Stimulated activated CD8-positive, alpha-beta memory T cell treated with anti-CD3 and anti-CD28 coated beads, Interleukin-4, amount 100 ng/mL, for 4 hours (primary cell): ENCODE data around the gene SETDB1.
"Not testable (repeated sequence)": the region's sequence is repeated elsewhere in the genome, so short reads cannot be mapped to it uniquely, and the experiment has no call there.

Source experiments
- DNase-seq, 2 donors: peaks; one replicate each; pipeline ENCODE4 v3.0.0-alpha.2; 2020; ENCODE audit warnings: low read depth in 2 of 2, low spot score in 1 of 2

The SETDB1 gene

DNA sequence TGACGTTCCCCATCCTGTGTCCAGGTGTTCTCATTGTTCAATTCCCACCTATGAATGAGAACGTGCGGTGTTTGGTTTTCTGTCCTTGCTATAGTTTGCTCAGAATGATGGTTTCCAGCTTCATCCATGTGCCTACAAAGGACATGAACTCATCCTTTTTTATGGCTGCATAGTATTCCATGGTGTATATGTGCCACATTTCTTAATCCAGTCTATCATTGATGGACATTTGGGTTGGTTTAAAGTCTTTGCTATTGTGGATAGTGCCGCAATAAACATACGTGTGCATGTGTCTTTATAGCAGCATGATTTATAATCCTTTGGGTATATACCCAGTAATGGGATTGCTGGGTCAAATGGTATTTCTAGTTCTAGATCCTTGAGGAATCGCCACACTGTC is 2.6 kb downstream of the SETDB1 start:
- DNase-seq: not testable (repeated sequence)

DNA sequence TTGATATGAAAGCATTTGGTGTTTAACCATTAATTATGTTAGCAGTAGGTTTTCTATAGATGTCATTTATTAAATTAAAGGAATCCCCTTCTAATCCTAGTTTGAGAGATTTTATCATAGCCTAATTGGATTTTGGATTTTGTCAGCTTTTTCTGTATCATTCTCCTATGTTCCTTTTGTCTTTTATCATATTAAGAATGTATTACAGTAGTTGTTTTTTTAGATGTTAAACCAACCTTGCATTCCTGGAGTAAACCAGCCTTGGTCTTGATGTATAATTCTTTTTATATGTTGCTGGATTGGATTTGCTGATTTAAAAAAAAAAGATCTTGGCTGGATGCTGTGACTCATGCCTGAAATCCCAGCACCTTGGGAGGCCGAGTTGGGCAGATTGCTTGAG is 5.6 kb downstream of the SETDB1 start:
- no peak for DNase-seq

DNA sequence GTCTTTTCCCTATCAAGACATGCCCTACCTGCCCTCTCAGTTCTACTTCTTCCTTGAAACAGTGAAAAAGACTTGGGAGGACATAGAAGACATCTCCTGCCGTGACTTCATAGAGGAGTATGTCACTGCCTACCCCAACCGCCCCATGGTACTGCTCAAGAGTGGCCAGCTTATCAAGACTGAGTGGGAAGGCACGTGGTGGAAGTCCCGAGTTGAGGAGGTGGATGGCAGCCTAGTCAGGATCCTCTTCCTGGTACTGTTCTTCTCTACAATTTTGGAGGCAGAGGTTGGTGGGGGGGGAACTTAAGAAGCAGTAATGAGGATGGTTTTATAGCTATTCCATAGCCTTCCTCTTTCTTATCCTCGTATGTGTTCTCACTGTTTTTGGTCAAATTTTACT is 18.7 kb downstream of the SETDB1 start:
- DNase-seq: no peak

GRCh38 chr1:150954708-150955107 is 28.5 kb downstream of the SETDB1 start:
- DNase-seq: no peak

DNA sequence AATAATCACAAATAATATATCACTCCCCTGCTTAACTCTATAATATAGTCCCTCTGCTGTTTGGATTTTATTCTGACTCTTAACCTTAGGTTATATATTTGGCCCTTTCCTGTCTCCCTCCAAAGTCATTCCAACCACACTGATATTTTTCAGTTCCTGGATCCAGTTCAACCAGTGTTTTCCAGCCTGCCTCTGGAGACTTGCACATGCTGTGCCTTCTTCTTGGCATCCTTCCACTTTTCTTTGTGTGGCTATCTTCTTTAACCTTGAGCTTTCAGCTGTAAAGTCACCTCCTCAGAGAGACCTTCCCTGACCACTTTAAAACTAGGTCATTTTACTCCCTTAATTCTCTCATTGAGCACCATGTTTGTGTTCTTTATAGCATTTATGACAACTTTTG is 29.1 kb downstream of the SETDB1 start:
- no peak for DNase-seq

GRCh38 chr1:150957666-150958065 is 31.5 kb downstream of the SETDB1 start:
- no peak for DNase-seq

DNA sequence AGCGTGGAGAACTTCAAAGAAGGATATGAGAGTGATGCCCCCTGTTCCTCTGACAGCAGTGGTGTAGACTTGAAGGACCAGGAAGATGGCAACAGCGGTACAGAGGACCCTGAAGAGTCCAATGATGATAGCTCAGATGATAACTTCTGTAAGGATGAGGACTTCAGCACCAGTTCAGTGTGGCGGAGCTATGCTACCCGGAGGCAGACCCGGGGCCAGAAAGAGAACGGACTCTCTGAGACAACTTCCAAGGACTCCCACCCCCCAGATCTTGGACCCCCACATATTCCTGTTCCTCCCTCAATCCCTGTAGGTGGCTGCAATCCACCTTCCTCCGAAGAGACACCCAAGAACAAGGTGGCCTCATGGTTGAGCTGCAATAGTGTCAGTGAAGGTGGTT is 34.5 kb downstream of the SETDB1 start:
- DNase-seq: no peak

GRCh38 chr1:150961756-150962155 is 35.6 kb downstream of the SETDB1 start:
- no peak for DNase-seq

DNA sequence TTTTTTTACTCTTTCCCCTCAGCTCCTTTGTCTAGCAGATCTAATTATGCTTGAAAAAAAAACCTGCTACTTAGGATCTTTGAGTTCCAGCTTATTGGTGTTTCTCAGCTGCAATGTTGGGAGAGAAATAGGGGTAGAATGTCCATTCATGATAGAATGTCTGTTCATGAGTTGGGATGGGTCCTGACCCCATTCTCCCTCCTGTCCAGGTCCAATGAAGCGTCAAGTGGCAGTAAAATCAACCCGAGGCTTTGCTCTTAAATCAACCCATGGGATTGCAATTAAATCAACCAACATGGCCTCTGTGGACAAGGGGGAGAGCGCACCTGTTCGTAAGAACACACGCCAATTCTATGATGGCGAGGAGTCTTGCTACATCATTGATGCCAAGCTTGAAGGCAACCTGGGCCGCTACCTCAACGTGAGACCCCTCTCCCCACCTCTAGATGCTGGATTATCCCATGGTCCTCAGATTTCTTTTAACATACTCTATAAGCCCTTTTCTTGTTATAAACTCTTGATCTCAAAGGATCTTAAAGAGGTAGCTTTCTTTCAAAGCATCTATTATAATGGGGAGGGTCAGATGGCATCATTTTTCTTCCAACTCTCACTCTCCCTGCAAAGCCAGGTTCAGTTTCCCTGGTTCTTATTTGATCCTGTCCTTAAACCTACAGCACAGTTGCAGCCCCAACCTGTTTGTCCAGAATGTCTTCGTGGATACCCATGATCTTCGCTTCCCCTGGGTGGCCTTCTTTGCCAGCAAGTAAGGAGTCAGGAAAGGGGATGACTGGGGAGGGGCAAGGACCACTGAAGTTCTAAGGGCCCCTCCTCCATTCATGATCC is 37.4 kb downstream of the SETDB1 start:
- DNase-seq: no peak

GRCh38 chr1:150964164-150964489 is 38.0 kb downstream of the SETDB1 start:
- DNase-seq: no peak

GRCh38 chr1:150965605-150966004 is 39.4 kb downstream of the SETDB1 start:
- DNase-seq: no peak

- no peak for DNase-seq
Observed at GRCh38 chr1:150966011-150966410, 39.8 kb downstream of the SETDB1 start.

DNA sequence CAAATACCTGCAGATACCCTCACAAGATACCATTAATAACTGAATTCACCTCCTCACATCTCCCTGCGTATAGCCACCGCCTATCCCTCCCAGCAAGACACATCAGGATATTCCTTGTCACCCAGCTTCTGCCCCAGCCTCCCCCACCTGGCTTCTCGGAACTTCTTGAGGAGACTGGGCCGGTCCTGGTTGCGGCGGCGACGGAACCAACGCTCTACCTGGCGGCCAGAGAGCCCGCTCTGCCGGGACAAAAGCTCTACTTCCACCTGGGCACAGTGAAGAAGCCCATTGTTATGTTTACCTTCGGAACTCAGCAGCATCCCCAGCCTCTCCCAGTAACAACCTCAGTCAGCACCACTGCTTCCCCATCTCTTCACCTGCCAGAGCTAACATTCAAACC is 41.8 kb downstream of the SETDB1 start:
- DNase-seq: no peak

- DNase-seq: no peak
Observed at GRCh38 chr1:150968491-150968890, 42.3 kb downstream of the SETDB1 start.

GRCh38 chr1:150969626-150970025 is 43.5 kb downstream of the SETDB1 start:
- DNase-seq: no peak

DNA sequence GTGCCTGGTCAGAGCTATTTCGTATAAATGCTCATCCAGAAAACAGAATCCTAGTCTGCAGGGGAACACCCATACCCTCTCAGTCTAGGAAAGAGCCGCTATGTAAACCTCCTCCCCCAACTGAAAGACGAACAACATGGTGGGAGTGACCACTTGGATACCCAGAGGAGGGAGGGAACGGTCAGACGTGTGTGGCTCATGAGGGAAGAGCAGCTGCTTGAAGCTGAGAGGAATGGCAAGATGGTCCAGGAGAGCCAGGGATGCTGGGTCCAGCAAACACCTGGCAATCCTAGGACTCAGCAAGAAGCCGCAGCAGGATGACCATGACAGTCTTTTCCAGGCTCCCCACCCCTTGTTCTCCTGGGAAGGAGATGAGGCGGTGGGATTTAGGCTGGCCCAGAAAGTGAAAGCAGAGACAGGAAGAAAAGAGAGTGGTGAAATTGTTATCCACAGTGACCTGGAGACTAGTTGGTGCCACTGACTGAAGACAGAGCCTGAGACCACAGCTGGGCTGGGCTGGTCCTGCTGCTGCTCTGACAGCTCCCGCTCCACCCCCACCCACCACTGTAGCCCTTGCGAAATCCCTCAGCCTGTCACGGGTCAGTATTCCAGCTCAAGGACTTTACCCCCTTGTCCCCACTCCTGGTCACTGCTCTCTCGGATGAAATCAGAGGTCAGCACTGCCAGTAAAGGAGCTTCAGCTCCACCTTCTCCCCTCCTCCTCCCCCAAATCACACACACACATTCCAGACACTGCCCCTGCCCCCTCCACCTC is 44.8 kb downstream of the SETDB1 start:
- DNase-seq: no peak

DNA sequence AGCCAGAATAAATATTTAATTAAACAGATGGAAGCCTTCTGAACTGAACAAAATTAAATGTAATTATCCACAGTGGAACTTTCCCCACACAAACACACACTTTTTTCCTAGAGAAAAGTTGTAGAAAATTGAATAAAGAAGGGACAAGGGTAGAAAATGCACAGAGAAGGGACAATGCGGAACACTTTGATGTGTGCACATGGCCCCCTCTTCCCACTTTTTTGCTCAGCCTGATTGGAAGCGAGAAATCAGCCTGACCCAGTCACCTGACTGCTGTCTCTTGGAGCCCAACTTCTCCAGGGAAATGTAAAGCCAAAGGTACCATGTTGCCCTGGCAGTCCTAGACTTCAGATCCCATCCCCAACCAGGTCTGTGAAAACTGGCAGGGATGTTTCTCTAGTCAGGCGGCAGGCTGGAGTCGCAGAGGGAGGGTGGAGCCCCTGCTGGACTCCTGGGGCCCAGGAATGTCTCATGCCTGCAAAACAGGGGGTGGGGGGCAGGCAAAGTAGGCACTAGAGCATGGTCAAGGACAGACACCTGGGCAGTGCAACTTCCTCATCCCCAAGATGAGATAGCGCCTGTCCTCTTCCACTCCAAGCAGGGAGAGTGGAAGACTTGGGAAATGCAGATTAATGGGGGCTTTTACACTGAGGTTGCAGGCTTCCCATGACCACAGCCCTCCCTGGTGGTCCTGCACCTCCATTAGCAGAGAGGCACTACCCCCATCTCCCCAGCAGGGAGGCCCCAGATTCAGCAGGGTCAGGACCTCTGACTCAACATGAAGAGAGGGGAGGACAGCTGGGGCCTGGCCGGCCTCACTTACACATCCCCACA is 45.6 kb downstream of the SETDB1 start:
- no peak for DNase-seq

GRCh38 chr1:150972417-150972940 is 46.3 kb downstream of the SETDB1 start:
- DNase-seq: no peak

- DNase-seq: no peak
Observed at GRCh38 chr1:150973258-150973835, 47.2 kb downstream of the SETDB1 start.

DNA sequence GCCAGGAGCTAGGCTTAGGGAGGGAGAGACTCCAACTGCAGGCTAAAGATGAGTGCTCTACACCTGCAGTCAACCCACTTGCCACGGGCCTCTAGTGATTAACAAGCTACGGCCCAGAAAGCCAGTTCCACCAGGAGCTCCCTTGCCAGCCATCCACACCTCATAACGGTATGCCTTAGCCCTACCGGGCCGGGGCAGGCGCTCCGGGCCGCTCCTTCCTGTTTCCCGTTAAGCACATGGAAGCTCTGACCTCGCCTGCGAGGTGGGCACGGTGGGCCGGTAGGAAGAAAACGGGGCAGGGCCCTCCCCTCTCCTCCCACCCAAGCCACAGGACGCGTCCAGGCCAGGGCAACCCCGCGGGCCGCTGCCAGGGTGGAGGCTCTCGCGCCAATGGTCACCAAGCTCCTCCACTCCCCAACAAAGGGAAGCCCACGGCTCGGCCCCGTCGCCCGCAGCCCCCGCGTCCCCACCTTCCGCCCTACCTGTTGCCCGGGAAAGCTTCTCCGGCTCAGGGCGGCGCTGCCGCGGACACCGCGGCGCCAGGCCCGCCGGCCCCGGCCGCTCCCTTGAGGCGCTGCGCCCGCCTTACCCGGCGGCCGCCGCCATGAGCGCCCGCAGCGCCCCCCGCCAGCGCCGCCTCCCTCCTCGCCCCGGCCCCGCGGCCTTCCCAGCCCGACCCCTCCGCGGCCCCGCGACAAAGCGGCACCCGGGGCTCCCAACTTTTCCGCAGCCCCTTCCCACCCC is 47.8 kb downstream of the SETDB1 start:
- DNase-seq: no peak
